ENCODE results near the gene C2orf81. TPM values are rescaled to one million over a fixed set of nuclear protein-coding genes. Genes with fewer than 3 reads are reported as not detected.
A peak's percentile ranks its signal among the peaks of the same experiment; 100 is the strongest.

Gene C2orf81
- total RNA-seq, 1 experiment from 2014 or later = 2.4 TPM

DNA sequence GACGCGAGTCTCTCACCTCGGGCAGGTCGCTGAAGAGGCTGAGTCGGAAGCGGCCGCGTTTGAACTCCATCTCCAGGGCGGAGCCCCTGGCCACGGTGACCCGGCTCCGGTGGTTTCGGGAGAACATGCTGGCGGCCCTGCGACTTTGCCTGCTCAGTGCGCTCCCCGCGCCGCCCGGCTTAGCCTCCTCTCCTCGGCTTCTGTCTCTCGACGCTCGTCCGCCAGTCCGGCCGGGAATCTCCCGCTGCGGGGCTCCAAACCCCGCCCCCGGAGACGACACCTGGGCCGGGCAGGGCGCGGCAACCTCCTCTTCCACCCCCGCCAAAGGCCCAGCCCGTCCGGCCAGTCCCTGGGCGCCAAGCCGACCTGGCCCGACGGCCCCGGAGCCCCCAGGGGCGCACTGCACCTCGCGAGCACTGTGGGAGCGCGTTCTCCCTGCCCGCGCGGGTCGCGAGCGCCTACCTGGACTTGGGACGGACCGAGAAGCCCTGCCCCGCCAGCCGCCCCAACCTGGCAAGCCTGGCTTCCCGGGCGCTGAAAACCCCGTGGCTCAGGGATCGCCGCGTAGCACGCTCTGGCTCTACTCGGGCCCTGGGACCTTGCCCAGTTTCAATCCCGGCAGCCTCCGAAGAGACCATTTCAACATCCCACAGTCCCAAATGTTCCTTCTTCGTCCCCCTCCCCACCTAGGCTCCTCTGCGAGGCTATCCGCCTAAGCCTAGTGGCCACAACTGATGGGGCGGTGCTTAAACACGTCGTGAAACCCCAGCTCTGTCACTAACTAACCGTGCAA lies 20.5 kb upstream of the C2orf81 start, which contains the start of gene RTKN:
RTKN (minus strand) TSS at position 248 of the 793 bp plus-strand sequence; CDS start at position 127, 121 bp downstream.
- peak; percentile 83 for DNase-seq

DNA sequence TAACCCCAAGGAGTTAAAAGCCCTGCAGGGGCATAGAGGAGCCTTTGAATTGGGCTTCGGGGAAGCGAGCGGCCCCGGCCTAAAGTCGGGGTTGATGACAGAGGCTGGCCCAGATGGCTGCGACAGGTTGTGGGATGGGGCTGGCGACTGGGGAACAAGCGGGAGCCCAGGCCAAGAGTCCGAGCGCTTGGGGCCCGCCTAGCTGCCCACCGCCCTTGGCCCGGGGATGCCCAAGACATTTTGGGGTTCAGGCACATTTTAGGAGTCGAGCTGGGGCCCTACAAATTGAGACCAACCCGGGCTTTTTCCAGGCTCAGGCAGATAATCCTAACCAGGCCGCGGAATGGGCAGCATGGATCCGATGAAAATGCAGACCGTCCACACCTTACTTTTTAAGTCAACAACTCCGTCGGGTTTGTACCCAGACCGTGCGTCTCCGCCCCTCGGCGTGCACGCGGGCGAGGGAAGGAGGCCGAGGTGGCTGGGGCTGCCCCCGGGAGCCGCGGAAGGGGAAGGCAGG lies 19.8 kb upstream of the C2orf81 start:
- Histone ChIP-seq H3F3A (ENCODE audit: low read length, unreplicated experiment) (no peaks in the 10 kb centered on the region), H3K4me1 (ENCODE audit: insufficient read depth, low read length) (peaks cover 34% of the 10 kb centered on the region), H3K4me2 (ENCODE audit: low read length) (peak overlapping the region; percentile 98), H3K9me2 (replicated peaks; ENCODE audit: low read length) (no peaks in the 10 kb centered on the region), H3K9ac (ENCODE audit: low read length) (peak overlapping the region; percentile 89), H2AFZ (ENCODE audit: low read length) (peak overlapping the region; percentile 85), H4K20me1 (ENCODE audit: low read length) (peaks cover 23% of the 10 kb centered on the region), H3K27me3 (ENCODE audit: low read length) (no peaks in the 10 kb centered on the region), H3K27ac (ENCODE audit: low read length) (peak overlapping the region; percentile 85), H3K36me3 (ENCODE audit: low read depth, low read length) (peaks cover 11% of the 10 kb centered on the region; the same call in 1 of the 2 replicates), H3K4me3 (ENCODE audit: low read length) (peak overlapping the region; percentile 73), H3K9me3 (ENCODE audit: low read length) (no peaks in the 10 kb centered on the region), H3K79me2 (ENCODE audit: low read length) (peaks cover 55% of the 10 kb centered on the region)
- intact Hi-C loops (cut with micrococcal nuclease) = loop anchor here (2.0 kb wide), 1 partner anchor 20 kb away; the partner anchor contains the start of genes C2orf81 and WDR54
- DNase-seq (no peak), ATAC-seq (peak; percentile 13)
- ChIA-PET CTCF (no interaction called here), POLR2A (ENCODE audit: unreplicated experiment) (interaction anchor here (1.0 kb wide), 1 partner anchor 11 kb away, joined by 12 read pairs; no protein-coding TSS in a partner anchor)
- TSS peak; percentile 50 for BruUV-seq (replicated peaks)
- TF ChIP-seq EZH2 (IDR thresholded peaks at IDR 0.05; ENCODE audit: low read length, unreplicated experiment) (no peak), EZH2phosphoT487 (IDR thresholded peaks at IDR 0.05; ENCODE audit: borderline replicate concordance, low read length) (no peak)
- TF ChIP-seq, protein P1, sequence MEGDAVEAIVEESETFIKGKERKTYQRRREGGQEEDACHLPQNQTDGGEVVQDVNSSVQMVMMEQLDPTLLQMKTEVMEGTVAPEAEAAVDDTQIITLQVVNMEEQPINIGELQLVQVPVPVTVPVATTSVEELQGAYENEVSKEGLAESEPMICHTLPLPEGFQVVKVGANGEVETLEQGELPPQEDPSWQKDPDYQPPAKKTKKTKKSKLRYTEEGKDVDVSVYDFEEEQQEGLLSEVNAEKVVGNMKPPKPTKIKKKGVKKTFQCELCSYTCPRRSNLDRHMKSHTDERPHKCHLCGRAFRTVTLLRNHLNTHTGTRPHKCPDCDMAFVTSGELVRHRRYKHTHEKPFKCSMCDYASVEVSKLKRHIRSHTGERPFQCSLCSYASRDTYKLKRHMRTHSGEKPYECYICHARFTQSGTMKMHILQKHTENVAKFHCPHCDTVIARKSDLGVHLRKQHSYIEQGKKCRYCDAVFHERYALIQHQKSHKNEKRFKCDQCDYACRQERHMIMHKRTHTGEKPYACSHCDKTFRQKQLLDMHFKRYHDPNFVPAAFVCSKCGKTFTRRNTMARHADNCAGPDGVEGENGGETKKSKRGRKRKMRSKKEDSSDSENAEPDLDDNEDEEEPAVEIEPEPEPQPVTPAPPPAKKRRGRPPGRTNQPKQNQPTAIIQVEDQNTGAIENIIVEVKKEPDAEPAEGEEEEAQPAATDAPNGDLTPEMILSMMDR (conservative IDR thresholded peaks at IDR 0.05; ENCODE audit: low read depth, low read length) = no peak

More for the DNA sequence above, 20.5 kb upstream of the C2orf81 start, which contains the start of gene RTKN:
- Histone ChIP-seq H3K36me3 (ENCODE audit: low read depth, low read length) (peaks cover 11% of the 10 kb centered on the region; the same call in 1 of the 2 replicates), H3K4me3 (ENCODE audit: low read length) (peak within 1 kb of the TSS; percentile 73), H3K4me1 (ENCODE audit: insufficient read depth, low read length) (peaks cover 34% of the 10 kb centered on the region), H3K79me2 (ENCODE audit: low read length) (peaks cover 48% of the 10 kb centered on the region), H3K9me2 (replicated peaks; ENCODE audit: low read length) (no peaks in the 10 kb centered on the region), H4K20me1 (ENCODE audit: low read length) (peaks cover 23% of the 10 kb centered on the region), H3K27ac (ENCODE audit: low read length) (peak within 1 kb of the TSS; percentile 85), H3K4me2 (ENCODE audit: low read length) (peak within 1 kb of the TSS; percentile 98), H2AFZ (ENCODE audit: low read length) (peak within 1 kb of the TSS; percentile 85), H3F3A (ENCODE audit: low read length, unreplicated experiment) (no peaks in the 10 kb centered on the region), H3K9ac (ENCODE audit: low read length) (peak within 1 kb of the TSS; percentile 89), H3K27me3 (ENCODE audit: low read length) (no peaks in the 10 kb centered on the region), H3K9me3 (ENCODE audit: low read length) (no peaks in the 10 kb centered on the region)
- ChIA-PET POLR2A (ENCODE audit: unreplicated experiment) (no interaction called here), CTCF (no interaction called here)
- intact Hi-C loops (cut with micrococcal nuclease) = loop anchor here (2.0 kb wide), 1 partner anchor 21 kb away; the partner anchor contains the start of genes C2orf81 and WDR54
- ATAC-seq = peak; percentile 56
- BruUV-seq (replicated peaks) = no TSS peak
- peak; percentile 52; the same call in 1 of the 2 replicates for TF ChIP-seq EZH2phosphoT487 (IDR thresholded peaks at IDR 0.05; ENCODE audit: borderline replicate concordance, low read length)
- TF ChIP-seq, protein P1 (conservative IDR thresholded peaks at IDR 0.05; ENCODE audit: low read depth, low read length) = no peak
